ENCODE data around the gene TRIP13.
"Not testable (repeated sequence)": the region's sequence is repeated elsewhere in the genome, so short reads cannot be mapped to it uniquely, and the experiment has no call there.

- not testable (repeated sequence) for TF ChIP-seq CTCF (IDR thresholded peaks at IDR 0.05; ENCODE audit: poor library complexity); EZH2 (IDR thresholded peaks at IDR 0.05; ENCODE audit: borderline replicate concordance); EZH2phosphoT487 (IDR thresholded peaks at IDR 0.05; ENCODE audit: low read depth, severe bottlenecking, unreplicated experiment)
Observed at GRCh38 chr5:878677-879076, 14.0 kb upstream of the TRIP13 start.
